Measurements from ENCODE around the gene ANKFN1. TPM values are rescaled to one million over a fixed set of nuclear protein-coding genes. Genes with fewer than 3 reads are reported as not detected.

ANKFN1 gene
- total and polyA plus RNA-seq, 7 donors, result 0.12 to 0.55 (median 0.26) TPM; not detected in 3

- Histone ChIP-seq H3K27me3 (no peaks in the 10 kb centered on the region), H3K4me1 (no peaks in the 10 kb centered on the region), H3K4me3 (no peak overlapping the region), H3K36me3 (no peaks in the 10 kb centered on the region), H3K27ac (no peak overlapping the region), H3K9me3 (no peaks in the 10 kb centered on the region)
- no peak for DNase-seq
- WGBS, 2 donors, result 87% methylated on average over 7 of the region's 7 CpGs
- TF ChIP-seq CTCF (IDR thresholded peaks at IDR 0.05), result no peak
- no peak for TF ChIP-seq EP300 (IDR thresholded peaks at IDR 0.05)
- no peak for TF ChIP-seq POLR2A (IDR thresholded peaks at IDR 0.05)
- TF ChIP-seq POLR2AphosphoS5 (IDR thresholded peaks at IDR 0.05), result no peak
- intact Hi-C loops (cut with DNase I), result no loop called here
Measured at GRCh38 chr17:56558088-56558487, 404.8 kb downstream of the ANKFN1 start.

Small RNAs within 50 kb of the gene (small RNA-seq; reads per million reads assigned to genes)
- 0 reads per million in 3 donors for gene AC006600.1
